ENCODE measurements around the gene TMEM145. TPM values are rescaled to one million over a fixed set of nuclear protein-coding genes. Genes with fewer than 3 reads are reported as not detected.
A peak's percentile ranks its signal among the peaks of the same experiment; 100 is the strongest.

The TMEM145 gene
- polyA plus RNA-seq, 1 donor (not counting 4 experiments of a cell fraction or from before 2014, with no cell fraction given) = not detected

GRCh38 chr19:42282819-42283187, 30.3 kb upstream of the TMEM145 start:
- Histone ChIP-seq H3K4me3 (ENCODE audit: control insufficient read depth in 2 of 3, extremely low read depth in 1 of 3, insufficient read depth in 2 of 3, low read depth in 1 of 3, low read length in 3 of 3) (no peak overlapping the region), H3K4me2 (ENCODE audit: control insufficient read depth, extremely low read depth, insufficient read depth, low read depth, low read length) (peak overlapping the region; percentile 72), H3K9me3 (ENCODE audit: control insufficient read depth, low read depth, low read length) (no peaks in the 10 kb centered on the region), H3K9me1 (ENCODE audit: control insufficient read depth, extremely low read depth, insufficient read depth, low read length) (peaks cover 3% of the 10 kb centered on the region), H3K9ac (ENCODE audit: control insufficient read depth, extremely low read depth, insufficient read depth, low read length) (peak overlapping the region; percentile 62), H2AFZ (ENCODE audit: control insufficient read depth, low read length) (no peak overlapping the region), H3K4me1 (ENCODE audit: control insufficient read depth, extremely low read depth, insufficient read depth, low read length) (peaks cover 59% of the 10 kb centered on the region), H3K27me3 (ENCODE audit: control insufficient read depth, extremely low read depth, insufficient read depth, low read length) (no peaks in the 10 kb centered on the region), H3K27ac (ENCODE audit: control insufficient read depth, insufficient read depth, low read length) (peak overlapping the region; percentile 79), H3K36me3 (ENCODE audit: control insufficient read depth in 2 of 2, extremely low read depth in 1 of 2, insufficient read depth in 2 of 2, low read length in 2 of 2) (peaks cover 5 to 18% of the 10 kb centered on the region in 2 experiments), H4K20me1 (ENCODE audit: control insufficient read depth, extremely low read depth, insufficient read depth, low read length) (no peaks in the 10 kb centered on the region), H3K79me2 (ENCODE audit: control insufficient read depth, insufficient read depth, low read length) (peaks cover 36% of the 10 kb centered on the region)
- DNase-seq (ENCODE audit: low read depth, low spot score) = no peak
- TF ChIP-seq CTCF (optimal IDR thresholded peaks at IDR 0.05 in 1 of 3, IDR thresholded peaks at IDR 0.05 in 1 of 3, conservative IDR thresholded peaks at IDR 0.05 in 1 of 3; ENCODE audit: extremely low read depth in 1 of 3, insufficient read depth in 2 of 3, low read length in 3 of 3) = no peak
- no peak for TF ChIP-seq EZH2 (IDR thresholded peaks at IDR 0.05; ENCODE audit: low read length)
- FAIRE-seq = no peak
- dilution Hi-C loops (cut with MboI; ENCODE audit: extremely low pct_ligation_motif_present, low sequenced_read_pairs) = no loop called here

DNA sequence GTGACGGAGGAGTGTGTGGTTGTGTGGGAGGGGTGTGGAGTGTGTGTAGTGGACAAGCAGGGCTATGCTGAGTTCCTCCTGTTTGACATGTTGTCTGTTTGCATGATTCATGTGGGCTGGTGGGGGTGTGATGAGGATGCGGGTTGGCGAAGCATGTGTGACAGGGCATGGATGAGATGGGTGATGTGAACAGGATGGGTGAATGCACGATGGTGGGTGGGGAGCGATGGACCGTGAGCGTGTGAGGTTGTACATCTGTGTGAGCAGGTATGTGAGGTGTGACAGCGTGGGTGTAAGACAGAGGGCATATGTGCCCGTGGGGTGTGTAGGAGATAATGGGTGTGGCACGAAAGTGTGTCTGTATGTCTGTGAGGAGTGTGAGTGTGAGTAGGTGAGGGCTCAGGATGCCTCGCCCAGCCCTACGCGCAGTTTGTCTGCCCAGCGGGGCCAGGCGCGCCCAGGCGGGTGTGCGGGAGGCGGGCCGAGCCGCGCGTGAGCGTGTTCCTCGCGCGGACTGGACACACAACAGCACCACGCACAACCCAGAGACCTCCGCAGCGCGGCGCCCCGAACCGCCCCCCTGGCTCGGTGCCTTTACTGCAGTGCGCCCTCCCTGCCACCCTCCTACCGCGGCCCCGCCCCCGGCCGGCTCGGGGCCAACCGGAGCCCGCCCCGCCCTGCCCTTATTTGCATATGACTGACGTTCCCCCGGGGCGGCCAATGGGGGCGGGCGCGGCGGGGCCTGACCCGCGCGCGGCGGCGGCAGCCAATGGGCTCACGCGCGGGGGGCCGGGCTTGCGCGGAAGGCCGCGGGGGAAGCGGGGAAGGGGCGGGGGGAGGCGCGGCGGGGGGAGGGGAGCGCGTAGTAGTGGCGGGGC, 29.7 kb upstream of the TMEM145 start:
- H3K36me3 ChIP-seq (ENCODE audit: control insufficient read depth in 2 of 2, extremely low read depth in 1 of 2, insufficient read depth in 2 of 2, low read length in 2 of 2) = peaks cover 8 to 17% of the 10 kb centered on the region in 2 experiments
- H3K9ac ChIP-seq (ENCODE audit: control insufficient read depth, extremely low read depth, insufficient read depth, low read length) = peak overlapping the region; percentile 62
- H2AFZ ChIP-seq (ENCODE audit: control insufficient read depth, low read length) = peak overlapping the region; percentile 37
- peaks cover 3% of the 10 kb centered on the region for H3K9me1 ChIP-seq (ENCODE audit: control insufficient read depth, extremely low read depth, insufficient read depth, low read length)
- peak overlapping the region; percentile 7 to 31 (median 27) for H3K4me3 ChIP-seq (ENCODE audit: control insufficient read depth in 2 of 3, extremely low read depth in 1 of 3, insufficient read depth in 2 of 3, low read depth in 1 of 3, low read length in 3 of 3)
- dilution Hi-C loops (cut with MboI; ENCODE audit: extremely low pct_ligation_motif_present, low sequenced_read_pairs) = no loop called here
- H4K20me1 ChIP-seq (ENCODE audit: control insufficient read depth, extremely low read depth, insufficient read depth, low read length) = no peaks in the 10 kb centered on the region
- peak; percentile 97 for FAIRE-seq
- no peaks in the 10 kb centered on the region for H3K9me3 ChIP-seq (ENCODE audit: control insufficient read depth, low read depth, low read length)
- DNase-seq (ENCODE audit: low read depth, low spot score) = peak; percentile 92
- peak overlapping the region; percentile 79 for H3K27ac ChIP-seq (ENCODE audit: control insufficient read depth, insufficient read depth, low read length)
- H3K27me3 ChIP-seq (ENCODE audit: control insufficient read depth, extremely low read depth, insufficient read depth, low read length) = no peaks in the 10 kb centered on the region
- peak overlapping the region; percentile 72 for H3K4me2 ChIP-seq (ENCODE audit: control insufficient read depth, extremely low read depth, insufficient read depth, low read depth, low read length)
- peaks cover 34% of the 10 kb centered on the region for H3K79me2 ChIP-seq (ENCODE audit: control insufficient read depth, insufficient read depth, low read length)
- TF ChIP-seq EZH2 (IDR thresholded peaks at IDR 0.05; ENCODE audit: low read length) (no peak), CTCF (optimal IDR thresholded peaks at IDR 0.05 in 1 of 3, IDR thresholded peaks at IDR 0.05 in 1 of 3, conservative IDR thresholded peaks at IDR 0.05 in 1 of 3; ENCODE audit: extremely low read depth in 1 of 3, insufficient read depth in 2 of 3, low read length in 3 of 3) (peak in 1 of 3 experiments; percentile 12)
- H3K4me1 ChIP-seq (ENCODE audit: control insufficient read depth, extremely low read depth, insufficient read depth, low read length) = peaks cover 53% of the 10 kb centered on the region

Measured in keratinocyte (primary cell).